Fibroblast of lung (primary cell): ENCODE results near the gene GSE1.

Source experiments
- EZH2 ChIP-seq: IDR thresholded peaks from 2 replicates; pipeline ENCODE4 v1.5.1; 2012; ENCODE audit warnings: low read length, control low read depth, mild to moderate bottlenecking; ENCODE audit errors: missing control alignments
- TF ChIP-seq, protein P1 (sequence below), 2 donors: IDR thresholded peaks in 1 of 2; conservative IDR thresholded peaks in 1 of 2; 1 replicate in 1 of 2; 2 replicates in 1 of 2; pipeline ENCODE4 v1.5.1; 2011 to 2012; ENCODE audit warnings: low read length in 2 of 2, control low read depth in 1 of 2, inconsistent platforms in 1 of 2, low read depth in 1 of 2, mild to moderate bottlenecking in 1 of 2

DNA sequence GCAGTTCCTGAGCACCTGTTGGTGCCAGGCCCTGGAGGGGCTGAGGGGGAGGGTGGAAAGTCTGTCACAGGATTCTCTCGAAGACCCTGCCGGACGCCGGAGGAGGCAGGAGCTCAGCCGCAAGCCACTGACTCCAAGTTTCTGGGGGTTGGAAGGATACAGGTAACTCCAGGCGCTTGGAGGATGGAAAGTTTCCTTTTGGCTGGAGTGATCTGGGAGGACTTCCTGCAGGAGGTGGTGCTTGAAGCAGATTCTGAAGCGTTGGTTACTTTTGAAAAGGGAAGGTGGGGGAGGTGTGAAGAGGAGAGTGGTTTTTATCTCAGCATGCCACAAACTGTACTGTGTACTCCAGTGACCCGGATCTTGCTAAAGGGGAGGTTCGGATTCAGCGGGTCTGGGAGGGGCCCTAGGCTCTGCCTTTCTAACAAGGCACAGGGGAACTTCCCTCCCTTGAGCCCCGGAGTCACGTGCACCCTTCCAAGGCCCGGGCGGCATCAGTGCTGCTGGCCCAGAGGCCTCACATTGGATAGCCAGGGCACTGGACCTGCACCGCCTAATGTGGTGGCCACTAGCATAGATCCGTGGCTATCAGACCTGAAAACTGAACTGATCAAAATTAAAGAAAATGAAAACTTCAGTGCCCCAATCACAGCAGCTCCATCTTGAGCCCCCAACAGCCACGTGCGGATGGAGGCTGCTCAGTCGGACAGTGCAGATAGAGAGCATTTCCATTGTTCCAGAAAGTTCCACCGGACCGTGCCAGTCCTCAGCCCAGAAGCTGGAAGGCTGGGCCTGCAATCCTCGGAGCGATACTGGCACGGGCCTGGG, 42.2 kb upstream of the GSE1 start:
- TF ChIP-seq, protein P1, sequence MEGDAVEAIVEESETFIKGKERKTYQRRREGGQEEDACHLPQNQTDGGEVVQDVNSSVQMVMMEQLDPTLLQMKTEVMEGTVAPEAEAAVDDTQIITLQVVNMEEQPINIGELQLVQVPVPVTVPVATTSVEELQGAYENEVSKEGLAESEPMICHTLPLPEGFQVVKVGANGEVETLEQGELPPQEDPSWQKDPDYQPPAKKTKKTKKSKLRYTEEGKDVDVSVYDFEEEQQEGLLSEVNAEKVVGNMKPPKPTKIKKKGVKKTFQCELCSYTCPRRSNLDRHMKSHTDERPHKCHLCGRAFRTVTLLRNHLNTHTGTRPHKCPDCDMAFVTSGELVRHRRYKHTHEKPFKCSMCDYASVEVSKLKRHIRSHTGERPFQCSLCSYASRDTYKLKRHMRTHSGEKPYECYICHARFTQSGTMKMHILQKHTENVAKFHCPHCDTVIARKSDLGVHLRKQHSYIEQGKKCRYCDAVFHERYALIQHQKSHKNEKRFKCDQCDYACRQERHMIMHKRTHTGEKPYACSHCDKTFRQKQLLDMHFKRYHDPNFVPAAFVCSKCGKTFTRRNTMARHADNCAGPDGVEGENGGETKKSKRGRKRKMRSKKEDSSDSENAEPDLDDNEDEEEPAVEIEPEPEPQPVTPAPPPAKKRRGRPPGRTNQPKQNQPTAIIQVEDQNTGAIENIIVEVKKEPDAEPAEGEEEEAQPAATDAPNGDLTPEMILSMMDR (conservative IDR thresholded peaks at IDR 0.05 in 1 of 2, IDR thresholded peaks at IDR 0.05 in 1 of 2; ENCODE audit: low read depth in 1 of 2, low read length in 2 of 2): no peak
- TF ChIP-seq EZH2: no peak
